Stromal cell of bone marrow (primary cell): ENCODE measurements around the gene ZDHHC9.
A peak's percentile ranks its signal among the peaks of the same experiment; 100 is the strongest.

Source experiments
- DNase-seq: peaks from one replicate; pipeline ENCODE4 v3.0.0-alpha.2; 2012; ENCODE audit warnings: low read depth

ZDHHC9 gene

GRCh38 chrX:129762448-129762847 lies 81.2 kb downstream of the ZDHHC9 start:
- no peak for DNase-seq

GRCh38 chrX:129761596-129761995 lies 82.1 kb downstream of the ZDHHC9 start:
- no peak for DNase-seq

- no peak for DNase-seq
Observed at GRCh38 chrX:129760981-129761380, 82.7 kb downstream of the ZDHHC9 start.

- DNase-seq = no peak
Observed at GRCh38 chrX:129760155-129760554, 83.5 kb downstream of the ZDHHC9 start.

GRCh38 chrX:129759576-129760061 lies 84.1 kb downstream of the ZDHHC9 start:
- DNase-seq = peak; percentile 79

GRCh38 chrX:129755779-129756650 lies 87.7 kb downstream of the ZDHHC9 start:
- DNase-seq = no peak

GRCh38 chrX:129754056-129755024 lies 89.3 kb downstream of the ZDHHC9 start:
- no peak for DNase-seq
